Measurements from ENCODE around the gene SOAT1.
"Not testable (repeated sequence)": the region's sequence is repeated elsewhere in the genome, so short reads cannot be mapped to it uniquely, and the experiment has no call there.

The SOAT1 gene

DNA sequence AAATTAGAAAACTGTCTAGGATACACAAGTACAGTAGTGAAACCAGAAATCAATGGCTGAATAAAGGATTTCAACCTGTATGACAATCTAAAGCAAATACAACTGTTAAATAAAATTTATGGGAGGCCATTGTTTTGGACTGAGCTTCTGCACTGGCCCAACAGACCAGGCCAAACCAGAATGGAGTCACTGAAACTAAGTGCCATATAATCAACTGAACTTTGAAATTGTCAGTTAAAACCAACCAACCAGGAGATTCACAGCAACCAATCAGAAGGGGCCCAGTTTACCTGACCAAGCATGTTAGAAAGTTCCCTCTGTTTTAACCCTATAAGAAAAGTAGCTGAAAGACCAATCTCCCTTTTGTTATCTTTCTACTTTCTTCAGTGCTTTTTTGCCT is 30.5 kb upstream of the SOAT1 start:
- TF ChIP-seq, protein P1, sequence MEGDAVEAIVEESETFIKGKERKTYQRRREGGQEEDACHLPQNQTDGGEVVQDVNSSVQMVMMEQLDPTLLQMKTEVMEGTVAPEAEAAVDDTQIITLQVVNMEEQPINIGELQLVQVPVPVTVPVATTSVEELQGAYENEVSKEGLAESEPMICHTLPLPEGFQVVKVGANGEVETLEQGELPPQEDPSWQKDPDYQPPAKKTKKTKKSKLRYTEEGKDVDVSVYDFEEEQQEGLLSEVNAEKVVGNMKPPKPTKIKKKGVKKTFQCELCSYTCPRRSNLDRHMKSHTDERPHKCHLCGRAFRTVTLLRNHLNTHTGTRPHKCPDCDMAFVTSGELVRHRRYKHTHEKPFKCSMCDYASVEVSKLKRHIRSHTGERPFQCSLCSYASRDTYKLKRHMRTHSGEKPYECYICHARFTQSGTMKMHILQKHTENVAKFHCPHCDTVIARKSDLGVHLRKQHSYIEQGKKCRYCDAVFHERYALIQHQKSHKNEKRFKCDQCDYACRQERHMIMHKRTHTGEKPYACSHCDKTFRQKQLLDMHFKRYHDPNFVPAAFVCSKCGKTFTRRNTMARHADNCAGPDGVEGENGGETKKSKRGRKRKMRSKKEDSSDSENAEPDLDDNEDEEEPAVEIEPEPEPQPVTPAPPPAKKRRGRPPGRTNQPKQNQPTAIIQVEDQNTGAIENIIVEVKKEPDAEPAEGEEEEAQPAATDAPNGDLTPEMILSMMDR (conservative IDR thresholded peaks at IDR 0.05): no peak
- H3K27ac ChIP-seq: no peak overlapping the region

DNA sequence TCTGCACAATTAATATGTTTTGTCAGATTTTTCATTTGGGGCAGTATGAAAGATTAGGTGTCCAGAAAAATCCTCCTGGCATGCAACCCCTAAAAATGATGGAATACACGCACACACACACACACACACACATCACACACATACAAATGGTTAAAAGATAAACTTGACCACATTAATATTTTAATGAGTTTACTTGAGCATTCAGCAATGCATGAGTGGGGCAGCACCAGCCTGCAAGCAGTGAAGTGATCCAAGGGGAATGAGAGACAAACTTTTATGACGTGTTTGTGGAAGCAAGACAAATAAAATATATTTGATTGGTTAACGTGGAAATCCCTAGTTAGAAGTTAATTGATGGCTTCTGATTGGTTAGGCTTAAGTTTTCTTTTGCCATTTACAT is 29.1 kb upstream of the SOAT1 start:
- TF ChIP-seq, protein P1 (conservative IDR thresholded peaks at IDR 0.05): no peak
- H3K27ac ChIP-seq: peak overlapping the region; percentile 52

DNA sequence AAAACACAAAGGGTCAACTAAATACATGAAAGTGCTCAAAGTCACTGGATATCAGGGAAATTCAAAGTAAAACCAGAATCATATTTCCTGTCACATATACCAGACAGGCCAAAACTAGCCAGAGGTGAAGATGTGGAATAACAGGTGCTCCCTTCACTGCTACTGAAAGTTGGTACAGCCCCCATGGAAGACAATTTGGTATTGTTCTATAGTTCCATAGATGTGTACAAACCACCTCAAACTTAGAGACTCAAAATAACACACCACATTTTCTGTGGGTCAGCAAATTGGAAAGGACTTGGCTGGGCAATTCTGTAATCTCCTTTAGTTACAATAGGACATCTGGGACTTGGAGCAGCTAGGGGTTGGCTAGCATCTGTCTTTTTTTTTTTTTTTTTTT is 24.5 kb upstream of the SOAT1 start:
- TF ChIP-seq, protein P1 (conservative IDR thresholded peaks at IDR 0.05): no peak
- no peak overlapping the region for H3K27ac ChIP-seq

DNA sequence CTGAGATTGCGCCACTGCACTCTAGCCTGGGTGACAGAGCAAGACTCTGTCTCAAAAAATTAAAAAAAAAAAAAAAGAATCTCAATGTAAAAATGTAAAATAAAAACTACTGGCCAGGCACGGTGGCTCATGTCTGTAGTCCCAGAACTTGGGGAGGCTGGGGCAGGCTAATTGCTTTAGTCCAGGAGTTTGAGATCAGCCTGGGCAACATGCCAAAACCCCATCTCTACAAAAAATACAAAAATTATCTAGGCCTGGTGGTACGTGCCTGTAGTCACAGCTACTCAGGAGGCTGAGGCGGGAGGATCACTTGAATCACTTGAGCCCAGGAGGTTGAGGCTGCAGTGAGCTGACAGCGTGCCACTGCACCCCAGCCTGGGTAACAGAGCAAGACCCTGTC is 19.2 kb upstream of the SOAT1 start:
- H3K27ac ChIP-seq: not testable (repeated sequence)

DNA sequence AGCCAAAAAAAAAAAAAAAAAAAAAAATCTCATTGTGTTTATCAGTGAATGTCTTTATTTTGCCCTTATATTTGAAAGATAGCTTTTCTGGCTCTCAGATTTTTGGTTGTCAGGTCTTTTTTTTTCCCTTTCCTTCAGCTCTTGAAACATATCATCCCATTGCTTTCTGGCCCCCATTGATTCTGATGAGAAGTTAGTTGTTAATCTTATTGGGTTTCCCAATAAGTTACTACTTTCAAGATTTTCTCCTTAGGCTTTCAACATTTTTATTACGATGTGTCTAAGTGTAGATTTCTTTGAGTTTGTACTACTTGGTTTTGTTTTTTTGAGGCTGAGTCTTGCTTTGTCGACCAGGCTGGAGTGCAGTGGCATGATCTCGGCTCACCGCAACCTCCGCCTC is 14.7 kb upstream of the SOAT1 start:
- peak overlapping the region; percentile 22; the same call in 1 of the 2 replicates for H3K27ac ChIP-seq
- TF ChIP-seq, protein P1 (conservative IDR thresholded peaks at IDR 0.05): no peak

DNA sequence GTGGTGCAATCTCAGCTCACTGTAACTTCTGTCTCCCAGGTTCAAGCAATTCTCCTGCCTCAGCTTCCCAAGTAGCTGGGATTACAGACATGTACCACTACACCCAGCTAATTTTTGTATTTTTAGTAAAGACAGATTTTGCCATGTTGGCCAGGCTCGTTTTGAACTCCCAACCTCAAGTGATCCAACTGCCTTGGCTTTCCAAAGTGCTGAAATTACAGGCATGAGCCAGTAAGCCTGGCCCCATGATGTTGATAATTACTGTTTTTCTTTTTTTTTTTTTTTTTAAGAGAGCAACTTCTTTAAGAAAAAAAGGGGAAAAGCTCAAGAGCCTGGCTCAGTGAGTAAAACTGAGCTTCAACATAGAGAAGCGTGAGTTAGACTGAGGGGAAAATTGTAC is 9.6 kb upstream of the SOAT1 start:
- TF ChIP-seq, protein P1 (conservative IDR thresholded peaks at IDR 0.05): no peak
- H3K27ac ChIP-seq: no peak overlapping the region

DNA sequence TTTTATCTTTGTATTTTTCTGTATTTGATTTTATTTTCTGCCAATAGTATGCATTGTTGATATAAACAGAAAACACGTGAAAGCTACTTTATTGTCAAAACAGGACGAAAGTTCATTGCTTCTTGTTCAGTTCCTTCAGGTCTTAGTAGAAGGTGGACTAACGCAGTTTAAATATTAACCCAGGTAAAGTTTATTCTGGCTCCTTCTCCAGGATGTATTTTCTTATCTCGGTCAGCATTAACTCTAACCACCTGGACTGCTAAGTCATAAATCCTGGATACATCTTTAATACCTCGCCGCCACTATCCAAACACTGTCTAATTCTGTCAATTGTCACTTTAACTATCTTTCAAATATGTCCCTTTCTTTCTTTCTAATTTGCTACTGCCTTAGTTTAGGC is 5.7 kb upstream of the SOAT1 start:
- TF ChIP-seq, protein P1 (conservative IDR thresholded peaks at IDR 0.05): no peak
- H3K27ac ChIP-seq: peak overlapping the region; percentile 99

DNA sequence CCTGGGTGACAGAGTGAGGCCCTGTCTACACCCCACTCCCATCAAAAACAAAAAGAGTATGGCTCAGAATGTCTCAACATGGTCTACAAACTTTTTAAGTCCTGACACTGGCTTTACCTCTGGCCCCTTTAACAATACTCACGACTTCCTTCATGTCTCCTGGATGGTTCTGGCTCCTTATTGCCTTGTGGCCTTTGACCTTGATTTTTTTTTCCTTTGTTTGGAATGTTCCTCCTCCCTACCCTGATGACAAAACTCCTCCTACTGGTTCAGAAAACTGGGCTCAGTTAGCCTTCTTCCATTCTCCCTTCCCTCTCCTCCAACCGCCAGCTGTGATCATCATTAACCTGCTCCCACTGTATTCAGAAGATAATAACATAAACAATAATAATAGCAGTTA is 4.6 kb upstream of the SOAT1 start:
- TF ChIP-seq, protein P1 (conservative IDR thresholded peaks at IDR 0.05): no peak

More for the DNA sequence above, 4.6 kb upstream of the SOAT1 start:
- H3K27ac ChIP-seq: peak overlapping the region; percentile 99
